HS-27A (cell line): ENCODE data around the gene ZNF530.

ENCODE experiments used
- DNase-seq: peaks from one replicate; pipeline ENCODE4 v3.0.0-alpha.2; 2012; ENCODE audit warnings: low read depth, missing footprints

The ZNF530 gene

GRCh38 chr19:57599761-57600383 lies at the start of gene ZNF530:
Gene ZNF530 (plus strand): TSS chr19:57599885. CDS start chr19:57604346, 4,461 bp downstream.
- DNase-seq, result peak; percentile 90

- DNase-seq, result no peak
Measured at GRCh38 chr19:57552432-57552831, 47.3 kb upstream of the ZNF530 start.

GRCh38 chr19:57557659-57558058 lies 42.0 kb upstream of the ZNF530 start:
- no peak for DNase-seq

- DNase-seq, result no peak
Measured at GRCh38 chr19:57558525-57558924, 41.2 kb upstream of the ZNF530 start.

- no peak for DNase-seq
Measured at GRCh38 chr19:57559008-57559403, 40.7 kb upstream of the ZNF530 start.

GRCh38 chr19:57559404-57560025 lies 40.2 kb upstream of the ZNF530 start, which contains the start of gene ZNF550:
Gene ZNF550 (minus strand): TSS chr19:57559863. CDS start chr19:57559682, 181 bp downstream.
- DNase-seq, result peak; percentile 71

- no peak for DNase-seq
Measured at GRCh38 chr19:57560049-57560491, 39.6 kb upstream of the ZNF530 start.

GRCh38 chr19:57563547-57563946 lies 36.1 kb upstream of the ZNF530 start:
- no peak for DNase-seq

- no peak for DNase-seq
Measured at GRCh38 chr19:57566396-57567265, 33.1 kb upstream of the ZNF530 start.

GRCh38 chr19:57570707-57571106 lies 29.0 kb upstream of the ZNF530 start:
- no peak for DNase-seq

- no peak for DNase-seq
Measured at GRCh38 chr19:57572415-57572947, 27.2 kb upstream of the ZNF530 start.

- no peak for DNase-seq
Measured at GRCh38 chr19:57576661-57577060, 23.0 kb upstream of the ZNF530 start.

- peak; percentile 99 for DNase-seq
Measured at GRCh38 chr19:57578487-57579205, 21.0 kb upstream of the ZNF530 start, which contains the start of gene ZNF416. Gene ZNF416 (minus strand): TSS chr19:57578911. CDS start chr19:57578704, 207 bp downstream.

GRCh38 chr19:57583104-57583520 lies 16.6 kb upstream of the ZNF530 start:
- no peak for DNase-seq

- DNase-seq, result no peak
Measured at GRCh38 chr19:57583521-57584416, 15.9 kb upstream of the ZNF530 start, which contains the start of gene ZIK1. Gene ZIK1 (plus strand): TSS chr19:57584145. CDS start chr19:57584357, 212 bp downstream.

- peak; percentile 81 for DNase-seq
Measured at GRCh38 chr19:57587529-57587928, 12.2 kb upstream of the ZNF530 start.

GRCh38 chr19:57599377-57599760 lies 316 bp upstream of the ZNF530 start:
- no peak for DNase-seq

- no peak for DNase-seq
Measured at GRCh38 chr19:57606931-57607330, 7.2 kb downstream of the ZNF530 start.

- no peak for DNase-seq
Measured at GRCh38 chr19:57611113-57611512, 11.4 kb downstream of the ZNF530 start.

GRCh38 chr19:57613941-57614743 lies 14.5 kb downstream of the ZNF530 start, which contains the start of gene ZNF134:
Gene ZNF134 (plus strand): TSS chr19:57614242. CDS start chr19:57619469, 5,227 bp downstream.
- peak; percentile 85 for DNase-seq
